Ovary (tissue), 3 donors: ENCODE data around the gene UGCG.

Source experiments
- POLR2A ChIP-seq: fragments of 450-650 bp; IDR thresholded peaks from one replicate; pipeline ENCODE4 v1.6.1; 2017; ENCODE audit warnings: antibody characterized with exemption, mild to moderate bottlenecking, moderate library complexity
- TF ChIP-seq, protein P1 (sequence below), 3 donors: fragments of 450-650 bp in 2 of 3; fragments of 200-600 bp in 1 of 3; IDR thresholded peaks; one replicate each; pipeline versions ENCODE4 v1.5.1 to v1.8.0; 2016 to 2022; ENCODE audit warnings: antibody characterized with exemption in 3 of 3, mild to moderate bottlenecking in 1 of 3
- donor health status: DM: no; HTN: no; CAD: no.

DNA sequence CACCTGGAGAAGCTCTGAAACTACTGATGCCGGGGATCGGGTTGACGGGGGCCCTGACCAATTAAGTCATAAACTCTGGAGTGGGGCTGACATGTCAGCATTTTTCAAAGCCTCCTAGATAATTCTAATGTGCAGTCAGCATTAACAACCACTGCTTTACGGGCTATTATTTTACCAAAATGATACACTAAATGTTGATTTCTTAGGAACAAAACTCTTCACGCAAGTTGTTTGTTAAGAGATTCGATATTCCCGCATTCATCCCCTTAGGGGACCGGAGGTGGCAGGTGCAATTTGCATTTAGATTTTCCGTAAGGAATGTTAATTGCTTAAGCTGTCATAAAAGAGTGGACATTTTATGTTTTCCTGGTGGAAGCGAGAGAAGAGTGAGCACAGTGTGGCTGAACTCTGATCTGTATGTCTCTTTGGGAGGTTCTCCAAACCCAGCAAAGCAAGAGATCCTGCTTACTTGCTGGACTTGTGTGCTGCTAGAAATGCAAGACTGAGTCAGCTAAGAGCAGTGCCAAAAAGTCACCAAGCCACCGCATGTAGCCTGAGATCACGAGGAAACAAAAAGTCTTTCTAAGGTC lies 77.6 kb downstream of the UGCG start:
- TF ChIP-seq, protein P1, sequence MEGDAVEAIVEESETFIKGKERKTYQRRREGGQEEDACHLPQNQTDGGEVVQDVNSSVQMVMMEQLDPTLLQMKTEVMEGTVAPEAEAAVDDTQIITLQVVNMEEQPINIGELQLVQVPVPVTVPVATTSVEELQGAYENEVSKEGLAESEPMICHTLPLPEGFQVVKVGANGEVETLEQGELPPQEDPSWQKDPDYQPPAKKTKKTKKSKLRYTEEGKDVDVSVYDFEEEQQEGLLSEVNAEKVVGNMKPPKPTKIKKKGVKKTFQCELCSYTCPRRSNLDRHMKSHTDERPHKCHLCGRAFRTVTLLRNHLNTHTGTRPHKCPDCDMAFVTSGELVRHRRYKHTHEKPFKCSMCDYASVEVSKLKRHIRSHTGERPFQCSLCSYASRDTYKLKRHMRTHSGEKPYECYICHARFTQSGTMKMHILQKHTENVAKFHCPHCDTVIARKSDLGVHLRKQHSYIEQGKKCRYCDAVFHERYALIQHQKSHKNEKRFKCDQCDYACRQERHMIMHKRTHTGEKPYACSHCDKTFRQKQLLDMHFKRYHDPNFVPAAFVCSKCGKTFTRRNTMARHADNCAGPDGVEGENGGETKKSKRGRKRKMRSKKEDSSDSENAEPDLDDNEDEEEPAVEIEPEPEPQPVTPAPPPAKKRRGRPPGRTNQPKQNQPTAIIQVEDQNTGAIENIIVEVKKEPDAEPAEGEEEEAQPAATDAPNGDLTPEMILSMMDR (IDR thresholded peaks at IDR 0.05), result no peak
- no peak for TF ChIP-seq POLR2A
